GM18861 (cell line): Measurements from ENCODE around the gene NDST3.

Experiments
- ATAC-seq: cut with Tn5 transposase; IDR thresholded peaks from one replicate; pipeline ENCODE4 v1.9.1; 2021; ENCODE audit not compliant: unreplicated experiment

Gene NDST3

DNA sequence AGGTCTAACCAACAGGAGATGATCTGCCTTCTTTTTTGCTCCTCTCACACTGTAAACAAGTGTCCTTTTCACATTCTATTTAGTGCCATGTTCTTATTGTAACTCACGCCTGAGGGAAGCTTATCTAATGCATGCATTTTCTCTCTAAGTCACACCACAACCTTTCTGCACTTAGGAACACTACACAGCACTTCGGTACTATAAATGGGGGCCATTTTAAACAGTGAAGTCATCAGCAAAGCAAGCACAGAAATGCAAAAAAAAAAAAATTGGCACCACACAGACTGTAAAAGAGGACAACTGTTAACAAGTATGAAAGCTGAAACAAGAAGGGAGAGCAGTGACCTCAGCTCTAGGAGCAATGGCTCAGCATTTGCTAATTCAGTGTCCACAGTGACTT, 273.4 kb downstream of the NDST3 start:
- ATAC-seq = no peak
